A172 (cell line): ENCODE measurements around the gene PI4KA. TPM values are rescaled to one million over a fixed set of nuclear protein-coding genes. Genes with fewer than 3 reads are reported as not detected.
"Not testable (repeated sequence)": the region's sequence is repeated elsewhere in the genome, so short reads cannot be mapped to it uniquely, and the experiment has no call there.

Source experiments
- DNase-seq: peaks from one replicate; pipeline ENCODE4 v3.0.0-alpha.2; 2015; ENCODE audit warnings: low spot score
- total RNA-seq: library from RNA; depleted of rRNA; stranded (reverse); fragments of >200 nt; shearing (Covaris generic); gene quantifications from 2 replicates; pipeline ENCODE4 v1.2.3, GENCODE V29; 2014

Gene PI4KA
- total RNA-seq, 1 experiment from 2014 or later: 31.8 TPM

- no peak for DNase-seq
Observed at GRCh38 chr22:20776624-20777405, 81.8 kb downstream of the PI4KA start.

- DNase-seq: no peak
Observed at GRCh38 chr22:20775342-20775895, 83.2 kb downstream of the PI4KA start.

GRCh38 chr22:20774882-20775281, 83.7 kb downstream of the PI4KA start:
- no peak for DNase-seq

- DNase-seq: no peak
Observed at GRCh38 chr22:20773793-20774212, 84.8 kb downstream of the PI4KA start, which contains the start of gene SERPIND1. Gene SERPIND1 (plus strand): TSS chr22:20774113. CDS start chr22:20779313, 5,200 bp downstream.

GRCh38 chr22:20771918-20772625, 86.5 kb downstream of the PI4KA start:
- no peak for DNase-seq

GRCh38 chr22:20769496-20769826, 89.2 kb downstream of the PI4KA start:
- DNase-seq: not testable (repeated sequence)

GRCh38 chr22:20766530-20766929, 92.1 kb downstream of the PI4KA start:
- no peak for DNase-seq

- no peak for DNase-seq
Observed at GRCh38 chr22:20765938-20766337, 92.7 kb downstream of the PI4KA start.

GRCh38 chr22:20764729-20765128, 93.9 kb downstream of the PI4KA start:
- DNase-seq: no peak

GRCh38 chr22:20764471-20764720, 94.2 kb downstream of the PI4KA start:
- no peak for DNase-seq

- DNase-seq: no peak
Observed at GRCh38 chr22:20763630-20764470, 94.8 kb downstream of the PI4KA start.

GRCh38 chr22:20762233-20762796, 96.3 kb downstream of the PI4KA start:
- DNase-seq: no peak

- DNase-seq: no peak
Observed at GRCh38 chr22:20761536-20761935, 97.1 kb downstream of the PI4KA start.

GRCh38 chr22:20760084-20760483, 98.5 kb downstream of the PI4KA start:
- DNase-seq: no peak

GRCh38 chr22:20758688-20759087, 99.9 kb downstream of the PI4KA start:
- DNase-seq: no peak

- DNase-seq: no peak
Observed at GRCh38 chr22:20756846-20757245, 101.8 kb downstream of the PI4KA start.

GRCh38 chr22:20752873-20753272, 105.7 kb downstream of the PI4KA start:
- DNase-seq: no peak

GRCh38 chr22:20752104-20752741, 106.4 kb downstream of the PI4KA start:
- no peak for DNase-seq

GRCh38 chr22:20751185-20751851, 107.3 kb downstream of the PI4KA start:
- no peak for DNase-seq

- DNase-seq: peak; percentile 69
Observed at GRCh38 chr22:20750461-20751184, 108.0 kb downstream of the PI4KA start.
